IPS-18a (cell line): ENCODE data around the gene APLN.

Experiments used
- H3K27ac ChIP-seq: one replicate; pipeline ENCODE4 v1.5.1; 2013; ENCODE audit warnings: low read length
- H3K27me3 ChIP-seq: one replicate; pipeline ENCODE4 v1.6.1; 2013; ENCODE audit warnings: mild to moderate bottlenecking, low read length; ENCODE audit not compliant: control insufficient read depth, insufficient read depth
- H3K36me3 ChIP-seq: one replicate; pipeline ENCODE4 v1.6.1; 2013; ENCODE audit warnings: low read depth, low read length; ENCODE audit not compliant: control insufficient read depth
- H3K4me1 ChIP-seq: one replicate; pipeline ENCODE4 v1.6.1; 2013; ENCODE audit warnings: low read depth, low read length; ENCODE audit not compliant: control insufficient read depth
- H3K4me3 ChIP-seq: one replicate; pipeline ENCODE4 v1.5.1; 2013; ENCODE audit warnings: low read length
- H3K9ac ChIP-seq: one replicate; pipeline ENCODE4 v1.6.1; 2013; ENCODE audit warnings: mild to moderate bottlenecking, low read length, moderate library complexity
- H3K9me3 ChIP-seq: one replicate; pipeline ENCODE4 v1.6.1; 2013; ENCODE audit warnings: low read depth, low read length; ENCODE audit not compliant: control insufficient read depth

APLN gene

GRCh38 chrX:129608496-129608895, 46.3 kb downstream of the APLN start:
- H3K36me3 ChIP-seq: no peaks in the 10 kb centered on the region
- peaks cover 6% of the 10 kb centered on the region for H3K9me3 ChIP-seq
- H3K4me1 ChIP-seq: no peaks in the 10 kb centered on the region
- H3K27me3 ChIP-seq: no peaks in the 10 kb centered on the region
- H3K9ac ChIP-seq: no peak overlapping the region
- H3K4me3 ChIP-seq: no peak overlapping the region
- no peak overlapping the region for H3K27ac ChIP-seq

GRCh38 chrX:129606918-129607317, 47.8 kb downstream of the APLN start:
- Histone ChIP-seq H3K4me1 (no peaks in the 10 kb centered on the region), H3K36me3 (no peaks in the 10 kb centered on the region), H3K9me3 (peaks cover 6% of the 10 kb centered on the region), H3K9ac (no peak overlapping the region), H3K27ac (no peak overlapping the region), H3K4me3 (no peak overlapping the region), H3K27me3 (no peaks in the 10 kb centered on the region)

- Histone ChIP-seq H3K9me3 (peaks cover 3% of the 10 kb centered on the region), H3K4me1 (no peaks in the 10 kb centered on the region), H3K9ac (no peak overlapping the region), H3K36me3 (no peaks in the 10 kb centered on the region), H3K27me3 (no peaks in the 10 kb centered on the region), H3K27ac (no peak overlapping the region), H3K4me3 (no peak overlapping the region)
These were observed 53.8 kb downstream of the APLN start for GRCh38 chrX:129600981-129601424.

- no peaks in the 10 kb centered on the region for H3K4me1 ChIP-seq
- H3K27ac ChIP-seq: no peak overlapping the region
- no peak overlapping the region for H3K4me3 ChIP-seq
- H3K9me3 ChIP-seq: peaks cover 3% of the 10 kb centered on the region
- H3K36me3 ChIP-seq: no peaks in the 10 kb centered on the region
- no peak overlapping the region for H3K9ac ChIP-seq
- no peaks in the 10 kb centered on the region for H3K27me3 ChIP-seq
These were observed 54.8 kb downstream of the APLN start for GRCh38 chrX:129599996-129600395.

- Histone ChIP-seq H3K4me3 (no peak overlapping the region), H3K27ac (no peak overlapping the region), H3K27me3 (no peaks in the 10 kb centered on the region), H3K4me1 (no peaks in the 10 kb centered on the region), H3K9ac (no peak overlapping the region), H3K9me3 (peaks cover 3% of the 10 kb centered on the region), H3K36me3 (no peaks in the 10 kb centered on the region)
These were observed 55.3 kb downstream of the APLN start for GRCh38 chrX:129599499-129599898.

- Histone ChIP-seq H3K27ac (no peak overlapping the region), H3K9me3 (peaks cover 6% of the 10 kb centered on the region), H3K4me1 (no peaks in the 10 kb centered on the region), H3K4me3 (no peak overlapping the region), H3K9ac (no peak overlapping the region), H3K27me3 (no peaks in the 10 kb centered on the region), H3K36me3 (no peaks in the 10 kb centered on the region)
These were observed 56.9 kb downstream of the APLN start for GRCh38 chrX:129597905-129598304.

- peaks cover 3% of the 10 kb centered on the region for H3K36me3 ChIP-seq
- no peak overlapping the region for H3K4me3 ChIP-seq
- H3K27ac ChIP-seq: no peak overlapping the region
- no peaks in the 10 kb centered on the region for H3K27me3 ChIP-seq
- H3K9me3 ChIP-seq: peaks cover 7% of the 10 kb centered on the region
- H3K9ac ChIP-seq: no peak overlapping the region
- no peaks in the 10 kb centered on the region for H3K4me1 ChIP-seq
These were observed 58.7 kb downstream of the APLN start for GRCh38 chrX:129596077-129596476.
